ENCODE data around the gene CCL17.
"Not testable (repeated sequence)": the region's sequence is repeated elsewhere in the genome, so short reads cannot be mapped to it uniquely, and the experiment has no call there.

Gene CCL17

GRCh38 chr16:57435838-57436237 lies 31.3 kb downstream of the CCL17 start:
- DNase-seq = no peak

GRCh38 chr16:57439947-57440346 lies 35.4 kb downstream of the CCL17 start:
- not testable (repeated sequence) for DNase-seq

GRCh38 chr16:57440551-57440950 lies 36.0 kb downstream of the CCL17 start:
- not testable (repeated sequence) for DNase-seq

GRCh38 chr16:57444711-57445110 lies 40.1 kb downstream of the CCL17 start:
- no peak for DNase-seq

- DNase-seq = no peak
These were observed 40.9 kb downstream of the CCL17 start for GRCh38 chr16:57445510-57445909.

- DNase-seq = no peak
These were observed 42.1 kb downstream of the CCL17 start for GRCh38 chr16:57446531-57447185.

- DNase-seq = peak; percentile 66 to 70
These were observed 42.8 kb downstream of the CCL17 start, which contains the start of the genes CIAPIN1 and COQ9 for GRCh38 chr16:57447186-57447962. Gene CIAPIN1 (minus strand): TSS chr16:57447385. CDS start chr16:57440928, 6,457 bp downstream. Gene COQ9 (plus strand): TSS chr16:57447479. CDS start chr16:57447506, 27 bp downstream.

GRCh38 chr16:57452021-57452420 lies 47.5 kb downstream of the CCL17 start:
- no peak for DNase-seq

GRCh38 chr16:57462209-57462977 lies 57.8 kb downstream of the CCL17 start, which contains the start of gene POLR2C:
Gene POLR2C (plus strand): TSS chr16:57462679. CDS start chr16:57462725, 46 bp downstream.
- DNase-seq = peak; percentile 80 to 85

- DNase-seq = no peak
These were observed 58.4 kb downstream of the CCL17 start for GRCh38 chr16:57462978-57463362.

GRCh38 chr16:57464523-57464922 lies 60.0 kb downstream of the CCL17 start:
- no peak for DNase-seq
